CD14-positive monocyte (primary cell): Measurements from ENCODE around the gene PSKH1. TPM values are rescaled to one million over a fixed set of nuclear protein-coding genes. Genes with fewer than 3 reads are reported as not detected.
A peak's percentile ranks its signal among the peaks of the same experiment; 100 is the strongest.

Experiments
- DNase-seq, 3 donors: peaks; one replicate each; pipeline ENCODE4 v3.0.0-alpha.2; 2011 to 2022
- H2AFZ ChIP-seq: 2 replicates; pipeline ENCODE4 v1.6.0; 2012; ENCODE audit warnings: mild to moderate bottlenecking, low read depth, low read length, inconsistent platforms; ENCODE audit not compliant: insufficient read depth, poor library complexity, severe bottlenecking
- H3K27ac ChIP-seq, 2 donors: 1 replicate in 1 of 2; 2 replicates in 1 of 2; pipeline ENCODE4 v1.5.1; 2012 to 2013; ENCODE audit warnings: low read length in 2 of 2, control low read depth in 1 of 2, inconsistent platforms in 1 of 2, low read depth in 1 of 2, mild to moderate bottlenecking in 1 of 2
- H3K27me3 ChIP-seq, 2 donors: one replicate each; pipeline versions ENCODE4 v1.6.0 to v1.6.1; 2011 to 2013; ENCODE audit warnings: low read length in 2 of 2; ENCODE audit not compliant: control insufficient read depth in 2 of 2, insufficient read depth in 2 of 2
- H3K36me3 ChIP-seq, 2 donors: replicated peaks in 1 of 2; 1 replicate in 1 of 2; 2 replicates in 1 of 2; pipeline versions ENCODE4 v1.5.1 to v1.6.1; 2012 to 2013; ENCODE audit warnings: low read length in 2 of 2, control low read depth in 1 of 2, inconsistent platforms in 1 of 2, mild to moderate bottlenecking in 1 of 2; ENCODE audit not compliant: insufficient read depth in 2 of 2, control insufficient read depth in 1 of 2
- H3K4me1 ChIP-seq, 2 donors: 1 replicate in 1 of 2; 2 replicates in 1 of 2; pipeline versions ENCODE4 v1.5.1 to v1.6.1; 2012 to 2013; ENCODE audit warnings: low read length in 2 of 2, control low read depth in 1 of 2, inconsistent platforms in 1 of 2, mild to moderate bottlenecking in 1 of 2, moderate library complexity in 1 of 2; ENCODE audit not compliant: insufficient read depth in 2 of 2, control insufficient read depth in 1 of 2
- H3K4me2 ChIP-seq: replicated peaks from 2 replicates; pipeline ENCODE3; 2012; ENCODE audit warnings: low read length, moderate library complexity, mild to moderate bottlenecking; ENCODE audit not compliant: poor library complexity, severe bottlenecking; ENCODE audit errors: extremely low read depth
- H3K4me3 ChIP-seq, 3 experiments: fragments of 200-600 bp in 1 of 3; sonication (generic) in 1 of 3; replicated peaks in 1 of 3; 1 replicate in 2 of 3; 2 replicates in 1 of 3; pipeline ENCODE4 v1.5.1; 2011 to 2013; ENCODE audit warnings: low read length in 3 of 3, mild to moderate bottlenecking in 3 of 3, control low read depth in 2 of 3, low read depth in 2 of 3, inconsistent platforms in 1 of 3, moderate library complexity in 1 of 3
- H3K79me2 ChIP-seq: 2 replicates; pipeline ENCODE4 v1.6.0; 2012; ENCODE audit warnings: mild to moderate bottlenecking, control low read depth, inconsistent platforms, low read length, moderate library complexity; ENCODE audit not compliant: insufficient read depth
- H3K9ac ChIP-seq: 2 replicates; pipeline ENCODE4 v1.6.0; 2017; ENCODE audit warnings: low read length, mild to moderate bottlenecking; ENCODE audit not compliant: insufficient read depth, poor library complexity, severe bottlenecking
- H3K9me3 ChIP-seq, 2 donors: replicated peaks in 1 of 2; 1 replicate in 1 of 2; 2 replicates in 1 of 2; pipeline versions ENCODE4 v1.5.1 to v1.6.1; 2012 to 2013; ENCODE audit warnings: low read length in 2 of 2, control low read depth in 1 of 2; ENCODE audit not compliant: control insufficient read depth in 1 of 2, insufficient read depth in 1 of 2
- H4K20me1 ChIP-seq: 2 replicates; pipeline ENCODE4 v1.6.0; 2012; ENCODE audit warnings: mild to moderate bottlenecking, low read length, control low read depth, moderate library complexity; ENCODE audit not compliant: insufficient read depth
- H3K27ac Mint-ChIP-seq, 7 donors: one replicate each; pipeline ENCODE4 v1.8.0; 2020; ENCODE audit warnings: mild to moderate bottlenecking in 7 of 7, mixed read lengths in 7 of 7, moderate library complexity in 6 of 7, inconsistent platforms in 2 of 7
- H3K27me3 Mint-ChIP-seq, 3 donors: one replicate each; pipeline ENCODE4 v1.8.0; 2021 to 2022; ENCODE audit warnings: low read depth in 3 of 3, mild to moderate bottlenecking in 3 of 3, mixed read lengths in 3 of 3, moderate library complexity in 3 of 3, inconsistent platforms in 1 of 3
- H3K36me3 Mint-ChIP-seq, 2 donors: one replicate each; pipeline ENCODE4 v1.8.0; 2020; ENCODE audit warnings: mixed read lengths in 2 of 2, inconsistent platforms in 1 of 2, mild to moderate bottlenecking in 1 of 2
- H3K4me1 Mint-ChIP-seq: one replicate; pipeline ENCODE4 v1.8.0; 2020; ENCODE audit warnings: mild to moderate bottlenecking, mixed read lengths
- H3K4me3 Mint-ChIP-seq, 2 donors: one replicate each; pipeline ENCODE4 v1.8.0; 2020; ENCODE audit warnings: mild to moderate bottlenecking in 2 of 2, mixed read lengths in 2 of 2, moderate library complexity in 1 of 2
- H3K9me3 Mint-ChIP-seq, 7 donors: one replicate each; pipeline ENCODE4 v1.8.0; 2020 to 2022; ENCODE audit warnings: mixed read lengths in 7 of 7, mild to moderate bottlenecking in 6 of 7, moderate library complexity in 6 of 7, inconsistent platforms in 2 of 7
- WGBS: methylation state at CpG from one replicate; pipeline ENCODE4 v1.1.5; 2013; ENCODE audit warnings: missing lambda C conversion rate; ENCODE audit not compliant: insufficient coverage; 5-methylcytosine and 5-hydroxymethylcytosine counted together
- intact Hi-C, 2 donors: fragments of 100-400 bp; cut with micrococcal nuclease; formaldehyde crosslinking; loops; one replicate each; pipeline versions ENCODE4 v1.15.0 to v1.15.1; 2023
- polyA plus RNA-seq, 3 donors: library from polyadenylated mRNA; depleted of rRNA in 1 of 3; unstranded in 2 of 3; stranded (reverse) in 1 of 3; fragments of 300-500 nt in 2 of 3; fragments of >200 nt in 1 of 3; fragmentation: Illumina TruSeq in 2 of 3; gene quantifications; 1 replicate in 2 of 3; 2 replicates in 1 of 3; pipeline ENCODE4 v1.2.3, GENCODE V29; 2012 to 2021
- TF ChIP-seq, protein P1 (sequence below): fragments of 200-600 bp; IDR thresholded peaks from one replicate; pipeline ENCODE4 v1.8.0; 2022; ENCODE audit warnings: antibody characterized with exemption, mild to moderate bottlenecking

Gene PSKH1
- polyA plus RNA-seq, 3 donors: 11.0 to 19.7 (median 16.8) TPM

DNA sequence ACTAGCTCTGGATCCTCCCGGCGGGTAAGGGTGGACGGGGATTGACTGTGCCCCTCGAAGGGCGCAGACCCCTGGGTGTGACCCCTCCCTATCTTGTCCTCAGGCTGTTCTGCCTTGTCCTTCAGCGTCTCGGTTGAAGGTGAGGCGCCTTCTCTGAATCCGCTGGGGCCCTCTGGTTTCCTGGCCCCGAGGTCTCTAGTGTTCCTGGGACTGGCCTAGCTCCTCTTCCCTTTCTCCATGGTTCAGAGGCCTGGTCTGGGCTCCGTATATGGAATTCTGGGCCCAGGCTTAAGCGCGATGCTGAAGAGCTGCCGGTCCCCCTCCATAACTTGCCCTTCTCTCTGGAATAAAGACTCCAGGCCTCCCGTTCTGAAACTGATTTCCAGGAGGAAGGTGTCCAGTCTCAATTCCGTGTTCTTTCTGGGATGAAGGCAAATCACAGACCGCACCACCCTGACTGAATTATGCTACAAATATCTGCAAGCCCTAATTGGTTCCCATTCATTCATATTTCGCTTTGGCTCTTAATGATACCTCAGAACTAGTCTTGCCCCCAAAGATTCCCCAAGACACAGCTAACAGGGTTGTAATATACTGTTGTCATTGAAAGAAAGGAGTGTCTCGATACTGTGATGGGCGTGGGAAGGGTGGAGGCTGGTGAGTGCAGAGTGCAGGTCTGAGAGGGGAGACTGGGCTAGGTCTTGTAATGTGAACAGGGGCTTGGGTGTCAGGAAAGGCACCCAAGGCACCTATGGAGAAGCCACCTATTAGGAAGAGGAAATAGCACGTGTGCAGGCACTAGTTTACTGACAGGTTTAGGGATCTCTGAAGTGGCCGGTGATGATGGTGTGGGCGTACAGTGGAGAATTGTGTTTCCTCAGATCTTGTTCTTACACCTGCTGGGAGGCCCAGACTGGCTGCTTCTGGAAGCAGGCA lies 19.4 kb upstream of the PSKH1 start:
- H3K4me1 Mint-ChIP-seq: peaks cover 38% of the 10 kb centered on the region

DNA sequence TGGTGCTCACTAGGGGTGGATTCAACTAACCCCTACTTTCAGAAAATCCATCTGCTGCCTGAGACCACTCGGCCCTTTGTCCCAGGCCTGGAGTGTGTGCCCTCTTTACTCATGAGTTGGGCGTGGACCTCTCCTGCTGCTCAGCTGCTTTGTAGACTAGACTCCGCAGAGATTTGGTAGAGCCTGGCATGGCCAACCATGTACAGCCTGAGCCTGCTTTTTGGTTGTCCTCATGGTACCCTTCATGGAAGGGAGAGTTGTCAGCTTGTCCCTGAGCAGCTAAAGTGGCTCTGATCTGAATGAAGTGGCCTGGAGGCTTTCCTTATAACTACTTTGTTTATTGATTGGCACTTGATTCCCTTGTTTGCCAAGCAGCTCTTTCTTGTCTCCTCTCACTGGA lies 18.7 kb upstream of the PSKH1 start:
- Histone ChIP-seq H3K4me1 (peaks cover 31 to 34% of the 10 kb centered on the region in 2 donors), H3K4me2 (peak overlapping the region; percentile 85), H3K4me3 (peak overlapping the region in 1 of 3 experiments; percentile 99), H3K79me2 (peaks cover 39% of the 10 kb centered on the region), H3K27ac (peak overlapping the region in 1 of 2 donors; percentile 90), H3K9ac (peak overlapping the region; percentile 92), H3K36me3 (peaks cover 49 to 67% of the 10 kb centered on the region in 2 donors), H4K20me1 (peaks cover 39% of the 10 kb centered on the region), H2AFZ (no peak overlapping the region), H3K27me3 (no peaks in the 10 kb centered on the region), H3K9me3 (no peaks in the 10 kb centered on the region)
- Mint-ChIP-seq H3K4me1 (peaks cover 38% of the 10 kb centered on the region), H3K4me3 (peak overlapping the region in 1 of 2 donors; percentile 94), H3K36me3 (peaks cover 49 to 64% of the 10 kb centered on the region in 2 donors), H3K9me3 (no peaks in the 10 kb centered on the region), H3K27me3 (peaks cover 0 to 3% (median 0%) of the 10 kb centered on the region in 3 donors), H3K27ac (peak overlapping the region in 3 of 7 donors; percentile 15 to 92 (median 63))
- TF ChIP-seq, protein P1, sequence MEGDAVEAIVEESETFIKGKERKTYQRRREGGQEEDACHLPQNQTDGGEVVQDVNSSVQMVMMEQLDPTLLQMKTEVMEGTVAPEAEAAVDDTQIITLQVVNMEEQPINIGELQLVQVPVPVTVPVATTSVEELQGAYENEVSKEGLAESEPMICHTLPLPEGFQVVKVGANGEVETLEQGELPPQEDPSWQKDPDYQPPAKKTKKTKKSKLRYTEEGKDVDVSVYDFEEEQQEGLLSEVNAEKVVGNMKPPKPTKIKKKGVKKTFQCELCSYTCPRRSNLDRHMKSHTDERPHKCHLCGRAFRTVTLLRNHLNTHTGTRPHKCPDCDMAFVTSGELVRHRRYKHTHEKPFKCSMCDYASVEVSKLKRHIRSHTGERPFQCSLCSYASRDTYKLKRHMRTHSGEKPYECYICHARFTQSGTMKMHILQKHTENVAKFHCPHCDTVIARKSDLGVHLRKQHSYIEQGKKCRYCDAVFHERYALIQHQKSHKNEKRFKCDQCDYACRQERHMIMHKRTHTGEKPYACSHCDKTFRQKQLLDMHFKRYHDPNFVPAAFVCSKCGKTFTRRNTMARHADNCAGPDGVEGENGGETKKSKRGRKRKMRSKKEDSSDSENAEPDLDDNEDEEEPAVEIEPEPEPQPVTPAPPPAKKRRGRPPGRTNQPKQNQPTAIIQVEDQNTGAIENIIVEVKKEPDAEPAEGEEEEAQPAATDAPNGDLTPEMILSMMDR: no peak
- 100% methylated on average over 1 of the region's 3 CpGs for WGBS
- DNase-seq: no peak
- intact Hi-C loops: loop anchor here in 1 of 2 donors (5.0 to 10.0 kb wide), 2 partner anchors 42 to 60 kb away; partner anchors contain the start of genes CTRL and PSMB10

More for the DNA sequence above, 19.4 kb upstream of the PSKH1 start:
- peak overlapping the region; percentile 85 for H3K4me2 ChIP-seq
- H3K4me3 ChIP-seq: peak overlapping the region; percentile 92 to 99 (median 93)
- no peak for DNase-seq
- peak overlapping the region; percentile 42 to 92 (median 88) for H3K27ac Mint-ChIP-seq
- TF ChIP-seq, protein P1: no peak
- H3K4me1 ChIP-seq: peaks cover 31 to 34% of the 10 kb centered on the region in 2 donors
- peaks cover 0 to 2% (median 0%) of the 10 kb centered on the region in 7 donors for H3K9me3 Mint-ChIP-seq
- H3K79me2 ChIP-seq: peaks cover 39% of the 10 kb centered on the region
- H3K27me3 Mint-ChIP-seq: peaks cover 0 to 3% (median 0%) of the 10 kb centered on the region in 3 donors
- WGBS: 12% methylated on average over 18 of the region's 23 CpGs
- peak overlapping the region; percentile 31 to 90 for H3K27ac ChIP-seq
- peaks cover 45 to 67% of the 10 kb centered on the region in 2 donors for H3K36me3 ChIP-seq
- H3K36me3 Mint-ChIP-seq: peaks cover 42 to 62% of the 10 kb centered on the region in 2 donors
- intact Hi-C loops: loop anchor here (2.0 to 10.0 kb wide), 4 partner anchors 27 to 61 kb away; partner anchors contain the start of genes CENPT (in 1 of the 2), CTRL (in 1 of the 2), NUTF2 (in 1 of the 2) and PSMB10 (in 1 of the 2)
- H3K9me3 ChIP-seq: no peaks in the 10 kb centered on the region
- H3K4me3 Mint-ChIP-seq: peak overlapping the region; percentile 89 to 94
- peak overlapping the region; percentile 98 for H2AFZ ChIP-seq
- H4K20me1 ChIP-seq: peaks cover 39% of the 10 kb centered on the region
- H3K27me3 ChIP-seq: no peaks in the 10 kb centered on the region
- H3K9ac ChIP-seq: peak overlapping the region; percentile 92
